Activated CD8-positive, alpha-beta T cell treated with anti-CD3 and anti-CD28 coated beads for 36 hours (primary cell): ENCODE data around the gene KCTD1. TPM values are rescaled to one million over a fixed set of nuclear protein-coding genes. Genes with fewer than 3 reads are reported as not detected.

Experiments used
- ATAC-seq: fragments of 200-7000 bp; cut with Tn5 transposase; one replicate; pipeline ENCODE4 v1.10.0; 2021; ENCODE audit warnings: mild to moderate bottlenecking, moderate library complexity
- CTCF ChIA-PET: fragments of 350-600 bp; sonication (Branson Sonifier 250); formaldehyde crosslinking; loops from one replicate; lab custom pipeline; 2021; ENCODE audit warnings: antibody characterized with exemption; lab: Charles Lee
- POLR2A ChIA-PET: fragments of 350-600 bp; sonication (Branson Sonifier 250); formaldehyde crosslinking; loops from one replicate; lab custom pipeline; 2021; ENCODE audit warnings: antibody characterized with exemption; lab: Charles Lee
- DNase-seq: peaks from one replicate; pipeline ENCODE4 v3.0.0-alpha.2; 2020
- H3K27ac Mint-ChIP-seq: one replicate; pipeline ENCODE4 v1.8.0; 2021; ENCODE audit warnings: mild to moderate bottlenecking, mixed read lengths
- H3K27me3 Mint-ChIP-seq: one replicate; pipeline ENCODE4 v1.8.0; 2021; ENCODE audit warnings: mixed read lengths
- H3K36me3 Mint-ChIP-seq: one replicate; pipeline ENCODE4 v1.8.0; 2021; ENCODE audit warnings: low read depth, mixed read lengths
- H3K4me1 Mint-ChIP-seq: one replicate; pipeline ENCODE4 v1.8.0; 2021; ENCODE audit warnings: low read depth, mixed read lengths
- H3K4me3 Mint-ChIP-seq: one replicate; pipeline ENCODE4 v1.8.0; 2021; ENCODE audit warnings: mild to moderate bottlenecking, moderate library complexity, mixed read lengths
- H3K9me3 Mint-ChIP-seq: one replicate; pipeline ENCODE4 v1.8.0; 2021; ENCODE audit warnings: mixed read lengths
- CTCF ChIP-seq: fragments of 200-600 bp; IDR thresholded peaks from one replicate; pipeline ENCODE4 v1.8.0; 2022; ENCODE audit warnings: antibody characterized with exemption, mild to moderate bottlenecking
- intact Hi-C: fragments of 100-400 bp; cut with micrococcal nuclease; formaldehyde crosslinking; loops from one replicate; pipeline ENCODE4 v1.10.0; 2022
- total RNA-seq, 2 experiments: library from RNA; stranded (reverse); gene quantifications; one replicate each; pipeline ENCODE4 v1.2.3, GENCODE V29; 2021

KCTD1 gene
- total RNA-seq, 2 experiments from 2014 or later: 3.4 TPM

GRCh38 chr18:26566874-26567555, 18.7 kb upstream of the KCTD1 start:
- POLR2A ChIA-PET: no interaction called here
- DNase-seq (no peak), ATAC-seq (no peak)
- TF ChIP-seq CTCF: no peak
- no peak overlapping the region for H3K4me3 Mint-ChIP-seq
- H3K27ac Mint-ChIP-seq: no peak overlapping the region
- no peaks in the 10 kb centered on the region for H3K4me1 Mint-ChIP-seq
- H3K27me3 Mint-ChIP-seq: peaks cover 4% of the 10 kb centered on the region
- CTCF ChIA-PET: no interaction called here
- intact Hi-C loops: no loop called here
- H3K36me3 Mint-ChIP-seq: no peaks in the 10 kb centered on the region
- no peaks in the 10 kb centered on the region for H3K9me3 Mint-ChIP-seq

GRCh38 chr18:26565514-26565913, 17.2 kb upstream of the KCTD1 start:
- CTCF ChIA-PET: no interaction called here

GRCh38 chr18:26563024-26563423, 14.7 kb upstream of the KCTD1 start:
- no peak overlapping the region for H3K4me3 Mint-ChIP-seq
- H3K27ac Mint-ChIP-seq: no peak overlapping the region
- ChIA-PET CTCF (no interaction called here), POLR2A (no interaction called here)
- no peaks in the 10 kb centered on the region for H3K9me3 Mint-ChIP-seq
- no peaks in the 10 kb centered on the region for H3K36me3 Mint-ChIP-seq
- DNase-seq: no peak
- ATAC-seq: no peak
- TF ChIP-seq CTCF: no peak
- intact Hi-C loops: no loop called here
- H3K4me1 Mint-ChIP-seq: no peaks in the 10 kb centered on the region
- peaks cover 3% of the 10 kb centered on the region for H3K27me3 Mint-ChIP-seq

More at GRCh38 chr18:26565514-26565913, 17.2 kb upstream of the KCTD1 start:
- Mint-ChIP-seq H3K27ac (no peak overlapping the region), H3K27me3 (peaks cover 4% of the 10 kb centered on the region), H3K9me3 (no peaks in the 10 kb centered on the region), H3K36me3 (no peaks in the 10 kb centered on the region), H3K4me3 (no peak overlapping the region), H3K4me1 (no peaks in the 10 kb centered on the region)
- no peak for ATAC-seq
- no peak for TF ChIP-seq CTCF
- intact Hi-C loops: no loop called here
- POLR2A ChIA-PET: no interaction called here
- no peak for DNase-seq

GRCh38 chr18:26562568-26562967, 14.2 kb upstream of the KCTD1 start:
- Mint-ChIP-seq H3K27ac (no peak overlapping the region), H3K4me3 (no peak overlapping the region), H3K36me3 (no peaks in the 10 kb centered on the region), H3K4me1 (no peaks in the 10 kb centered on the region), H3K9me3 (no peaks in the 10 kb centered on the region), H3K27me3 (peaks cover 8% of the 10 kb centered on the region)
- intact Hi-C loops: no loop called here
- CTCF ChIA-PET: no interaction called here
- POLR2A ChIA-PET: no interaction called here
- DNase-seq (no peak), ATAC-seq (no peak)
- TF ChIP-seq CTCF: no peak

GRCh38 chr18:26561769-26562168, 13.4 kb upstream of the KCTD1 start:
- POLR2A ChIA-PET: no interaction called here
- TF ChIP-seq CTCF: no peak
- intact Hi-C loops: no loop called here

More at GRCh38 chr18:26561769-26562168, 13.4 kb upstream of the KCTD1 start:
- ATAC-seq (no peak), DNase-seq (no peak)
- no peaks in the 10 kb centered on the region for H3K36me3 Mint-ChIP-seq
- H3K9me3 Mint-ChIP-seq: no peaks in the 10 kb centered on the region
- no peaks in the 10 kb centered on the region for H3K4me1 Mint-ChIP-seq
- H3K27ac Mint-ChIP-seq: no peak overlapping the region
- peaks cover 7% of the 10 kb centered on the region for H3K27me3 Mint-ChIP-seq
- no peak overlapping the region for H3K4me3 Mint-ChIP-seq
- CTCF ChIA-PET: no interaction called here
